ENCODE data around the gene CMTR1.

GRCh38 chr6:37521674-37522073, 88.7 kb downstream of the CMTR1 start:
- TF ChIP-seq CTCF (conservative IDR thresholded peaks at IDR 0.05; ENCODE audit: low read depth, low read length): no peak
- TF ChIP-seq EZH2 (IDR thresholded peaks at IDR 0.05; ENCODE audit: low read length, unreplicated experiment): no peak

Data from PC-3 (cell line).